ENCODE results near the gene RCOR2.
"Not testable (repeated sequence)": the region's sequence is repeated elsewhere in the genome, so short reads cannot be mapped to it uniquely, and the experiment has no call there.

The RCOR2 gene

DNA sequence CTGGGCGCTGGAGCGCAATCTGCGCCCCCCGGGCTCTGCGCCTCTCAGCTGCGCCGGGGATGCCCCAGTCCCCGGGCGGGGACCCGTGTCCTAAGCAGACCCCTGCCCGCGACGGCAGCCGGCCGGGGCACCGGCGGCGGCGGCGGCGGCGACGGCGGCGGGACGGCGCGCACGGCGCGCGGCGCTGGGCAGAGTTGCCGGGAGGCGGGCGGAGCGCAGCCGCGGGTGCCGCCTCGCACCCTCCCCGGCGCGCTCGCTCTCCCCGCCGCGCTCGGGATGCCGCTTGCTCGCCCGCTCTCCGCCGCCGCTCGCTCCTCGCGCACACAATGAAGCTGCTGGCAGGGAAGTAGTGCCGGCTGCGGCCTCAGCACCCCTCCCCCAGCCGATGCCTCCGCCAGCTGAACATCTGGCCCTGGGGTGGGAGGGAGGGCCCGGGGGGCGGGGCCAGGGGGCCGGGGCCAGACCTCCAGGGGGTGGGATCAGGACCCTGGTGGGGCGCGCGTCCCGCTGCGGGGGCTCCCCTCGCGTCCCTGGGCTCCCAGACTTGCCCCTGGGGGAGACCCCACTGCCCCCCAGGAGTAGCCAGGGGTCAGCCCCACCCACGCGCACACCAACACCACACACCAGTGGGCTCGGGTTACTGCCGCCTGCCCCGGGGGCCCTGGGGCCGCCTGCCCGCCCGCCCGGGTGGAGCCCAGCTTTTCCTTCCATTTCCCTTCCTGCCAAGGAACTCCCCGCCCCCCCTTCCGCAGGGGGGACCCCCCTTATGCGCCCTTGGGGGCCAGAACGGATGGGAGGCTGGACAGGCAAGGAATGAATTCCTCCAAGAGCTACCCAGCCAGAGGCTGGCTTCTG lies at the start of gene RCOR2:
TSS of gene RCOR2 (minus strand) at position 328 of the 855 bp plus-strand sequence. CDS start 708 bp downstream, outside the sequence.
- H3K4me1 Mint-ChIP-seq: peaks cover 50% of the 10 kb centered on the region
- H3K27ac Mint-ChIP-seq: peak within 1 kb of the TSS; percentile 14 to 42
- peak; percentile 61 to 67 for DNase-seq

GRCh38 chr11:63966444-63966843 lies 49.5 kb upstream of the RCOR2 start:
- no peak for ATAC-seq
- no peak overlapping the region for H3K27ac Mint-ChIP-seq

More for the DNA sequence above, at the start of gene RCOR2:
- peaks cover 38% of the 10 kb centered on the region for H3K27me3 Mint-ChIP-seq
- peak; percentile 65 for ATAC-seq
- peak within 1 kb of the TSS; percentile 90 to 92 for H3K4me3 Mint-ChIP-seq
- H3K9me3 Mint-ChIP-seq: no peaks in the 10 kb centered on the region

DNA sequence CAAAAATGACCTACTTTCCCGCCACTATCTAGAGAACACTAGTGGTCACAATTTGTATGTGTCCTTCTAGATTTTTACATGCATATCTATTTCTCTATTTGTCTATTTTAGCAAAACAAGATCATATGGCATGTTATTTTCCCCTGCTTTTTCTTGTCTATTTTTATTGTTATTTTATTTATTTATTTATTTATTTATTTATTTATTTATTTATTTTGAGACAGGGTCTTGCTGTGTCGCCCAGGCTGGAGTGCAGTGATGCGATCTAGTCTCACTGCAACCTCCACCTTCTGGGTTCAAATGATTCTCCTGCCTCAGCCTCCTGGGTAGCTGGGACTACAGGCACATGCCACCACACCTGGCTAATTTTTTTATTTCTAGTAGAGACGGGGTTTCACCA lies 46.9 kb upstream of the RCOR2 start:
- H3K4me3 Mint-ChIP-seq, H3K27me3 Mint-ChIP-seq, DNase-seq, ATAC-seq, H3K27ac Mint-ChIP-seq, H3K9me3 Mint-ChIP-seq: not testable (repeated sequence)
- H3K4me1 Mint-ChIP-seq: peaks cover 20% of the 10 kb centered on the region

More at GRCh38 chr11:63966444-63966843, 49.5 kb upstream of the RCOR2 start:
- Mint-ChIP-seq H3K27me3 (no peaks in the 10 kb centered on the region), H3K4me1 (peaks cover 9% of the 10 kb centered on the region), H3K4me3 (no peak overlapping the region), H3K9me3 (no peaks in the 10 kb centered on the region)
- DNase-seq: no peak

- Mint-ChIP-seq H3K9me3 (no peaks in the 10 kb centered on the region), H3K27ac (peak overlapping the region in 1 of 2 donors; percentile 69), H3K4me1 (peaks cover 20% of the 10 kb centered on the region), H3K27me3 (no peaks in the 10 kb centered on the region), H3K4me3 (peak overlapping the region in 1 of 2 donors; percentile 27)
- DNase-seq: peak in 1 of 2 donors; percentile 28
- peak; percentile 82 for ATAC-seq
Measured at GRCh38 chr11:63961608-63962412, 44.8 kb upstream of the RCOR2 start.

- H3K9me3 Mint-ChIP-seq: no peaks in the 10 kb centered on the region
- H3K4me3 Mint-ChIP-seq: no peak overlapping the region
- DNase-seq (no peak), ATAC-seq (no peak)
- H3K27ac Mint-ChIP-seq: no peak overlapping the region
- H3K27me3 Mint-ChIP-seq: no peaks in the 10 kb centered on the region
- H3K4me1 Mint-ChIP-seq: peaks cover 26% of the 10 kb centered on the region
Measured at GRCh38 chr11:63958008-63958407, 41.0 kb upstream of the RCOR2 start.

DNA sequence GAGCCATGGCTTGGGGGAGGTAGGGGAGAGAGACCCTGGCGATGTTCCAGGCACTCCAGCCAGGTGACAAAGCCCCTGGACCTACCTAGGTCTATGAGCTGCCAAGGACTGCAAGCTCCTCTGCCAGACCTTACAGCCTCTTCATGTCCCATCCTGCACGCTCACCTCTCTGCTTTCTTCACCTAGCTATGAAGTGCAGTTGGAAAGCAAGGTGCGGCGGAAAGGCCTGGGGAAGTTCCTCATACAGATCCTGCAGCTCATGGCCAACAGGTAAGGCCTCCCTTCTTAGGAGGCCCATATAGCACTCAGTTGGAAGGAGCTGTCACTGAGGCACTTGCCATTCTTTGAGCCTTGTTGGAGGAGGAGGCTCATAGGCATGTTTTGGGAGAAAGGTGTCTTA lies 35.6 kb upstream of the RCOR2 start:
- no peaks in the 10 kb centered on the region for H3K27me3 Mint-ChIP-seq

DNA sequence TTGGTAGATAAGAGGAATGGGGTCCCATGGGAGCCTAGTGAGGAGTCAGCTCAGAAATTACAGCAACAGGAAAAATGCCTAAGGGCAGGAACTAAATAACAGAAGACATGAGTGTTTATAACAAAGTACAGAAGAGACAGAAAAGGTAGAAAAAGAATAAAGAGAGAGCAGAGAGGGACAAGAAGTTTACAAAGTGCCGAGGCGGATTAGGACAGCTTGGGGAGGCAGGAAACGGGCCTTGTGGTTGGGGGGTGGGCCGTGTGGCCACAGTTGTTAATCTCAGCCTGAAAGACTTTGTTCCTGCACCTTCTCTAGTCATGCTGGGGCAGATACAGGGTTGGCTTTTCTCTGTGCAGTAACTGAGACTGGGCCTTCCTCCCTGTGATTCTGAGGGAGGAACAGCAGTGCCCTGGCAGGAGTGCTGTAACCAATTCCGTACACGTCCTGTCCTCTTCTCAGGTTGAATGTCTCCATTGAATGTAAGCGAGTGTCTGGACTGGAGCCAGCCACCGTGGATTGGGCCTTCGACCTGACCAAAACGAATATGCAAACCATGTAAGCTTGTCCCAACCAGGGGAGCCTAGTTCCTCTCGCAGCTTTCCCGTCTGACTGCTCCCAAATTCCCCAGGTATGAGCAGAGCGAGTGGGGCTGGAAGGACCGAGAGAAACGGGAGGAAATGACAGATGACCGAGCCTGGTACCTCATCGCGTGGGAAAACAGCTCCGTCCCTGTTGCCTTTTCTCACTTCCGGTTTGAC lies 35.0 kb upstream of the RCOR2 start:
- Mint-ChIP-seq H3K4me3 (peak overlapping the region; percentile 31 to 49), H3K4me1 (peaks cover 30% of the 10 kb centered on the region), H3K27me3 (no peaks in the 10 kb centered on the region), H3K27ac (peak overlapping the region; percentile 0 to 53), H3K9me3 (no peaks in the 10 kb centered on the region)
- ATAC-seq: peak; percentile 98
- peak; percentile 18 to 56 for DNase-seq

More for the DNA sequence above, 35.6 kb upstream of the RCOR2 start:
- Mint-ChIP-seq H3K4me3 (no peak overlapping the region), H3K9me3 (no peaks in the 10 kb centered on the region), H3K4me1 (peaks cover 30% of the 10 kb centered on the region), H3K27ac (peak overlapping the region in 1 of 2 donors; percentile 0)
- no peak for DNase-seq
- ATAC-seq: no peak

- ATAC-seq: peak; percentile 80
- H3K4me3 Mint-ChIP-seq: no peak overlapping the region
- H3K27ac Mint-ChIP-seq: no peak overlapping the region
- H3K27me3 Mint-ChIP-seq: no peaks in the 10 kb centered on the region
- H3K9me3 Mint-ChIP-seq: no peaks in the 10 kb centered on the region
- DNase-seq: peak; percentile 33 to 49
- peaks cover 12% of the 10 kb centered on the region for H3K4me1 Mint-ChIP-seq
Measured at GRCh38 chr11:63945477-63946163, 28.7 kb upstream of the RCOR2 start.

- ATAC-seq (no peak), DNase-seq (no peak)
- peaks cover 17% of the 10 kb centered on the region for H3K4me1 Mint-ChIP-seq
- H3K4me3 Mint-ChIP-seq: no peak overlapping the region
- H3K27ac Mint-ChIP-seq: no peak overlapping the region
- no peaks in the 10 kb centered on the region for H3K9me3 Mint-ChIP-seq
- no peaks in the 10 kb centered on the region for H3K27me3 Mint-ChIP-seq
Measured at GRCh38 chr11:63944987-63945386, 28.0 kb upstream of the RCOR2 start.

DNA sequence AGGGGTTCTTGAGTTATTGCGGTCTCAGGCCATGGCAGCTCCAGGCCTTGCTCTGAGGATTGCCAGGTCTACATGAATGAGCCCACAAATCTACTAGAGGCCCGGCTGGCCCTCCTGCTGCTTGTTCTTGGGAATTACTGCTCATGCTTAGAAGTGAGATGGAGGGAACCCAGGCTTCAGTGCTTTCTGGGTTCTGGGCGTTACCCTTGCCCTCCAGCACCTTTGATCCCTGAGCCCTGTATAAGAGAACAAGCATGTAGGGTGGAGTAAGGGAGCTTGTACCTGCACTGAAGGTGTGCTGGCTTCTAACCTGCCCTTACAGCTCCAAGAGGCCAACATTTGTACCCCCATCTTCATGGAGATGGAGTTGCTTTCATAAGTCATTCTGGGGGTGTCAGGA lies 25.8 kb upstream of the RCOR2 start:
- DNase-seq (no peak), ATAC-seq (no peak)
- Mint-ChIP-seq H3K4me3 (no peak overlapping the region), H3K4me1 (peaks cover 32% of the 10 kb centered on the region), H3K27ac (no peak overlapping the region), H3K9me3 (no peaks in the 10 kb centered on the region), H3K27me3 (no peaks in the 10 kb centered on the region)

GRCh38 chr11:63941901-63942300 lies 24.9 kb upstream of the RCOR2 start:
- H3K27me3 Mint-ChIP-seq: no peaks in the 10 kb centered on the region
- DNase-seq (no peak), ATAC-seq (no peak)
- H3K9me3 Mint-ChIP-seq: no peaks in the 10 kb centered on the region
- H3K4me1 Mint-ChIP-seq: peaks cover 36% of the 10 kb centered on the region
- H3K4me3 Mint-ChIP-seq: no peak overlapping the region
- H3K27ac Mint-ChIP-seq: no peak overlapping the region

DNA sequence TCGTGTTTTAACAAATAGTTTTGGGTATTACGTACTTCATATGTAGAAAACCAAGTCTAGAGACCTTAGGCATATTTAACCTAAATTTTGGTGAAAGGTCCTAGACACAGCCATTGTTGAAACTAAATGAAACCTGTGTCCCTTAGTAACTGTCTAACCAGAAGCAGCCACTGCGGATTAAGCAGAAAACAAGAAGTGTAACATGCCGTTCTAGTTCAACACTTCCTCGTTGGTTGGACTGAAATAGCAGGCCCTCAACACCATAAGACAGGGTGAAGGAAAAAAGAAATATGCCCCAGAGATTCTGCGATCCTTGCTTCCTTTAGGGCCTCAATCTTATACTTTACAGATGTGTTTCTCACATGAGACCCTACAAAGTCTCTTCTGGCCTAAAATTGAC lies 23.8 kb upstream of the RCOR2 start:
- no peak overlapping the region for H3K27ac Mint-ChIP-seq
- DNase-seq (no peak), ATAC-seq (no peak)
- no peaks in the 10 kb centered on the region for H3K9me3 Mint-ChIP-seq
- H3K4me3 Mint-ChIP-seq: peak overlapping the region in 1 of 2 donors; percentile 100
- H3K4me1 Mint-ChIP-seq: peaks cover 36% of the 10 kb centered on the region
- H3K27me3 Mint-ChIP-seq: no peaks in the 10 kb centered on the region

DNA sequence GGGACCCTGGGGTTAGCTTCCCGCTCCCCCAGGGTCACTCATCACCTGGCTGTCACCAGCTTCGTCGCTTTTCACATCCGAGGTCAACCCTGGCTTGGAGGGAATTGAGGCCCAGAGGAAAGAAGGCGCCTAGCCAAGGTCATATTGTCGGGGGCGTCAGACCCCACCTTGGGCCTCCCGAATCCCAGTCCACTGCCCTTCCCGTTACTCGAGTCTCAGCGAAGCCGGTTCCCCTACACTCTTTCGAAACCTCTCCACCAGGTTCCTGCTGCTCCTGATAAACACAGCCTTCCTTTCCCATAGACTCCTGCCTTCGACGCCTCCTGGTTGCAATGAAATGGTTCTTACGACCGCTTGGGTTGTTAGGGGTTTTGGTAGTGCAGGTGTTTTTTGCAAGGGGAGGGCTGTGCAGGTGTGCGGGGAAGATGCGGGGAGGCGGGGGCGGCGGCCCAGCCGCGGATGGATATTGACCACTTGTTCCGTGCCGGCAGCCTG lies 22.5 kb upstream of the RCOR2 start:
- Mint-ChIP-seq H3K9me3 (no peaks in the 10 kb centered on the region), H3K27me3 (no peaks in the 10 kb centered on the region), H3K4me3 (peak overlapping the region; percentile 85 to 100), H3K27ac (peak overlapping the region; percentile 90 to 96), H3K4me1 (peaks cover 36% of the 10 kb centered on the region)
- DNase-seq (no peak), ATAC-seq (no peak)

DNA sequence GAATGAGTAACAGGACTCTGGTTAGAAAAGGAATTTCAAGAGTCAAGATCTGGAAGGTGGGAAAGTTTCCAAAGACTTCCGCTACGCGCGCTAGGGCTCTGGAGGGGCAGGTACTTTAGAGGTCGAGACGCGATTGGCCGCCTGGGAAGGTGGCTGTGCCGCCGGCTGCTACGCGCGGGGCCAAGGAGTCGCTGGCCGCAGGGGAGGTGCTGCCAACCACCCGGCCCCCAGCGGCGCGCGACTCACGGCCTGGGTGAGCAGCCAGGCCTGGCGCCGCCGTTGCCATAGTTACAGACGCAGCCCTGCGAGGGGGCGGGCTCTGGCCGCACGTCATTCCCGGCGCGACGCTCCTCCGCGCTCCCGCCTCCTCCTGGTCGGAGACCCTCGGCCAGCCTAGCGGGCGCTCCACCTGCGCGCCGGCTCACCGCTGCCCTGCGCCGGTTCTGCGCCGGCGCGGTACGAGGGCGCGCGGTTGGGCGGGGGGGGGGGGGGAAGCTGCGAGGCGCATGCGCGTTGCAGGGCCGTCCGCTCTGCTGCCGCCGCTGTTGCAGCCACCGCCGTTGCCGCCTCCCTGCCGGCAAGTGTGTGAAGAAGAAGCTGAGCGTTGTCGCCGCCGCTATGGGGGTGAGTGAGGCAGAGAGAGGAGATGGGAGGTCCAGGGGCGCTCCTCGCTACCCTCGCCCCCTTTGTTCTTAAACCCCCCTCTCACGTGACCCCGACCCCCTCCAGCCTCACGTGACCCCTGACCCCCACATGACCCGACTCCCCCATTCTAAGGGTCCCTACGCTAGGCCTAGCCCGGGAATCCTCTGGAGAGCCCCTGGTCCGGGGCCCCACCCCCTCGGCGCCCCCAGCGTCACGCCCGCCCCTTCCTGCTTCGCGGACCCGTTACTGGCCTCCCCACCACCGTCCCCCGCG lies 21.8 kb upstream of the RCOR2 start, which contains the start of gene NAA40:
TSS of gene NAA40 (plus strand) at position 524 of the 918 bp plus-strand sequence. CDS start at position 619, 95 bp downstream.
- H3K4me1 Mint-ChIP-seq: peaks cover 36% of the 10 kb centered on the region
- H3K27ac Mint-ChIP-seq: peak within 1 kb of the TSS; percentile 90 to 96
- DNase-seq (peak; percentile 95 to 96), ATAC-seq (peak; percentile 96)
- H3K9me3 Mint-ChIP-seq: no peaks in the 10 kb centered on the region
- H3K4me3 Mint-ChIP-seq: peak within 1 kb of the TSS; percentile 85 to 100
- H3K27me3 Mint-ChIP-seq: no peaks in the 10 kb centered on the region

All from stimulated activated naive CD8-positive, alpha-beta T cell treated with anti-CD3 and anti-CD28 coated beads, Interleukin-15, amount 100 ng/mL, for 72 hours (primary cell).